ENCODE data around the gene C13orf46. TPM values are rescaled to one million over a fixed set of nuclear protein-coding genes. Genes with fewer than 3 reads are reported as not detected.

The C13orf46 gene
- total and polyA plus RNA-seq, 10 donors: 0.09 to 4.2 (median 1.2) TPM

DNA sequence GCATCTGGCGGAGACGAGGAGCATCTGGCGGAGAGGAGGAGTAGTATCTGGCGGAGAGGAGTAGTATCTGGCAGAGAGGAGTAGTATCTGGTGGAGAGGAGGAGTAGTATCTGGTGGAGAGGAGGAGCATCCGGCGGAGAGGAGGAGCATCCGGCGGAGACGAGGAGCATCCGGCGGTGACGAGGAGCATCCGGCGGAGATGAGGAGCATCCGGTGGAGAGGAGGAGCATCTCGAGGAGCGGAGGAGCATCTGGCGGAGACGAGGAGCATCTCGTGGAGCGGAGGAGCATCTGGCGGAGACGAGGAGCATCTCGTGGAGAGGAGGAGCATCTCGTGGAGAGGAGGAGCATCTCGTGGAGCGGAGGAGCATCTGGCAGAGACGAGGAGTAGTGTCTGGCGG is 18.6 kb downstream of the C13orf46 start:
- no peak overlapping the region for H3K4me3 ChIP-seq
- no peaks in the 10 kb centered on the region for H3K27me3 ChIP-seq (replicated peaks in 1 of 7)
- no peak overlapping the region for H3K27ac ChIP-seq
- 87 to 96% (median 94%) methylated on average over 29 of the region's 29 CpGs for WGBS, 5 donors
- DNase-seq: peak; percentile 46
- H3K36me3 ChIP-seq: peaks cover 0 to 30% (median 0%) of the 10 kb centered on the region in 6 donors
- intact Hi-C loops (cut with DNase I; ENCODE audit: low total_unique reads): no loop called here
- TF ChIP-seq POLR2AphosphoS5 (IDR thresholded peaks at IDR 0.05): no peak
- no peak for TF ChIP-seq CTCF (IDR thresholded peaks at IDR 0.05 in 8 of 11, conservative IDR thresholded peaks at IDR 0.05 in 3 of 11)
- TF ChIP-seq POLR2A (IDR thresholded peaks at IDR 0.05): no peak
- peaks cover 0 to 25% (median 14%) of the 10 kb centered on the region in 8 donors for H3K9me3 ChIP-seq
- peaks cover 5 to 19% (median 14%) of the 10 kb centered on the region in 6 donors for H3K4me1 ChIP-seq

GRCh38 chr13:113954046-113954835 is 19.6 kb downstream of the C13orf46 start:
- peaks cover 5 to 19% (median 14%) of the 10 kb centered on the region in 6 donors for H3K4me1 ChIP-seq
- peak; percentile 64 for DNase-seq
- no peak overlapping the region for H3K4me3 ChIP-seq
- peaks cover 0 to 15% (median 4%) of the 10 kb centered on the region in 8 donors for H3K9me3 ChIP-seq
- TF ChIP-seq POLR2A (IDR thresholded peaks at IDR 0.05): no peak
- no peak for TF ChIP-seq CTCF (IDR thresholded peaks at IDR 0.05 in 8 of 11, conservative IDR thresholded peaks at IDR 0.05 in 3 of 11)
- TF ChIP-seq POLR2AphosphoS5 (IDR thresholded peaks at IDR 0.05): no peak
- H3K27me3 ChIP-seq (replicated peaks in 1 of 7): no peaks in the 10 kb centered on the region
- intact Hi-C loops (cut with DNase I; ENCODE audit: low total_unique reads): no loop called here
- no peak overlapping the region for H3K27ac ChIP-seq
- 83 to 90% (median 86%) methylated on average over 16 to 20 of the region's 20 CpGs for WGBS, 5 donors
- H3K36me3 ChIP-seq: peaks cover 0 to 30% (median 0%) of the 10 kb centered on the region in 6 donors

DNA sequence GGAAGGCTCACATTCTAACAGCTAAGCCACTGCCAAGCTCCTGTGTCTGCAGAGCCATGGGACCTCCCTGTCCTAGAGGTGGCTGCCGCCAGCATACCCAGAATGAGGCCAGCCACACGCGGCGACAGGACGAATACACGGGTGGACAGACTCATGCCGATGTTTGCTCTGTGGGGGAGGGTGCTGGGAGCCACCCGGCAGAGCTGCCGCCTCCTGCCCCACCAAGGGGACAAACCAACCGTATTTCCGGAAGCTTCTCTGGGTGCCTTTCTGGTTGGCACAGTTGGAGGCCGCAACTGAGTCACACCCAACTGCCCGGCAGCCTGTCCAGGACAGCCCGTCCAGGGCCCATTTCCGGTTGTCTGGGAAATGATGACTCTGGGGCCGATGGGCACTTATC is 20.3 kb downstream of the C13orf46 start:
- peaks cover 0 to 9% (median 0%) of the 10 kb centered on the region in 8 donors for H3K9me3 ChIP-seq

More for the DNA sequence above, 20.3 kb downstream of the C13orf46 start:
- Histone ChIP-seq H3K4me1 (peaks cover 5 to 19% (median 14%) of the 10 kb centered on the region in 6 donors), H3K27me3 (replicated peaks in 1 of 7) (no peaks in the 10 kb centered on the region), H3K36me3 (peaks cover 0 to 30% (median 0%) of the 10 kb centered on the region in 6 donors), H3K27ac (no peak overlapping the region), H3K4me3 (no peak overlapping the region)
- TF ChIP-seq CTCF (IDR thresholded peaks at IDR 0.05 in 8 of 11, conservative IDR thresholded peaks at IDR 0.05 in 3 of 11) (no peak), POLR2AphosphoS5 (IDR thresholded peaks at IDR 0.05) (no peak), POLR2A (IDR thresholded peaks at IDR 0.05) (no peak)
- peak; percentile 53 for DNase-seq
- intact Hi-C loops (cut with DNase I; ENCODE audit: low total_unique reads): no loop called here
- WGBS, 5 donors: 84 to 95% (median 90%) methylated on average over 12 to 16 of the region's 16 CpGs; no CpG with 5 or more reads in 1 of the 5 donors
